ENCODE measurements around the gene MOCS1. TPM values are rescaled to one million over a fixed set of nuclear protein-coding genes. Genes with fewer than 3 reads are reported as not detected.

Gene MOCS1
- total and polyA plus RNA-seq, 3 donors from 2014 or later: 11.8 to 17.9 (median 16.8) TPM

- Histone ChIP-seq H3K27ac (no peak overlapping the region), H3K36me3 (ENCODE audit: low read depth, missing control alignments) (no peaks in the 10 kb centered on the region), H3K4me1 (peaks cover 10% of the 10 kb centered on the region), H3K27me3 (no peaks in the 10 kb centered on the region), H3K4me3 (no peak overlapping the region), H3K9me3 (no peaks in the 10 kb centered on the region)
- 71 to 73% methylated on average over 3 of the region's 3 CpGs for WGBS, 2 donors
- no peak for TF ChIP-seq CTCF (IDR thresholded peaks at IDR 0.05)
- TF ChIP-seq POLR2A (IDR thresholded peaks at IDR 0.05): no peak
- DNase-seq: no peak
- intact Hi-C loops (cut with DNase I; ENCODE audit: low total_unique reads): no loop called here
These were observed 54.7 kb downstream of the MOCS1 start for GRCh38 chr6:39879535-39879934.

GRCh38 chr6:39876826-39877225 lies 57.4 kb downstream of the MOCS1 start:
- intact Hi-C loops (cut with DNase I; ENCODE audit: low total_unique reads): no loop called here
- Histone ChIP-seq H3K4me1 (peaks cover 2% of the 10 kb centered on the region), H3K36me3 (ENCODE audit: low read depth, missing control alignments) (no peaks in the 10 kb centered on the region), H3K9me3 (no peaks in the 10 kb centered on the region), H3K4me3 (no peak overlapping the region), H3K27me3 (no peaks in the 10 kb centered on the region), H3K27ac (no peak overlapping the region)
- WGBS, 2 donors: 75 to 77% methylated on average over 3 of the region's 3 CpGs
- DNase-seq: no peak
- TF ChIP-seq CTCF (IDR thresholded peaks at IDR 0.05) (no peak), POLR2A (IDR thresholded peaks at IDR 0.05) (no peak)

DNA sequence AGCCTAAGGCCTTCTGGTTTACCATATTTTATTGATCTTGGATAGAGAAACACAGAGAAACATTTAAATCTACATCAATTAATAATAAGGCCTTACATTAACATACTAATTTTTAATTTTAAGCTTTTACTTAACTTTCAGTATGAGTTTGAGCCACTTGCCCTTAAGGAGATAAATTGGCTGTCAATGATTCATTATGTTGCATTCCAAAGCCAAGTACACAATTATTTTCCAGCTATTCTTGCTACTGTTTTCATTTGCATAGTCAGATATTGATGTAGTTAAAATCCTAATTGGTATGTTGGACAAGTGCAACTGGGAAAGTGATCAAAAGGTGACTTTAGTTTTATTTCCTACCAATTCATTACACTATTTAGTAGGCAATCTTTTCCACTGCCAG lies 58.2 kb downstream of the MOCS1 start:
- no peaks in the 10 kb centered on the region for H3K4me1 ChIP-seq
- no peak for TF ChIP-seq CTCF (IDR thresholded peaks at IDR 0.05)
- no peak for TF ChIP-seq POLR2A (IDR thresholded peaks at IDR 0.05)
- no peak overlapping the region for H3K27ac ChIP-seq
- no peak overlapping the region for H3K4me3 ChIP-seq
- no peaks in the 10 kb centered on the region for H3K9me3 ChIP-seq
- no peaks in the 10 kb centered on the region for H3K27me3 ChIP-seq
- intact Hi-C loops (cut with DNase I; ENCODE audit: low total_unique reads): no loop called here
- DNase-seq: no peak
- no peaks in the 10 kb centered on the region for H3K36me3 ChIP-seq (ENCODE audit: low read depth, missing control alignments)

- 88 to 91% methylated on average over 3 of the region's 3 CpGs for WGBS, 2 donors
- no peak for DNase-seq
- Histone ChIP-seq H3K4me1 (no peaks in the 10 kb centered on the region), H3K36me3 (ENCODE audit: low read depth, missing control alignments) (no peaks in the 10 kb centered on the region), H3K27ac (no peak overlapping the region), H3K27me3 (no peaks in the 10 kb centered on the region), H3K9me3 (no peaks in the 10 kb centered on the region), H3K4me3 (no peak overlapping the region)
- intact Hi-C loops (cut with DNase I; ENCODE audit: low total_unique reads): no loop called here
- no peak for TF ChIP-seq POLR2A (IDR thresholded peaks at IDR 0.05)
- TF ChIP-seq CTCF (IDR thresholded peaks at IDR 0.05): no peak
These were observed 60.8 kb downstream of the MOCS1 start for GRCh38 chr6:39873439-39873838.

GRCh38 chr6:39870950-39871349 lies 63.3 kb downstream of the MOCS1 start:
- TF ChIP-seq POLR2A (IDR thresholded peaks at IDR 0.05) (no peak), CTCF (IDR thresholded peaks at IDR 0.05) (no peak)
- Histone ChIP-seq H3K27me3 (no peaks in the 10 kb centered on the region), H3K4me1 (no peaks in the 10 kb centered on the region), H3K4me3 (no peak overlapping the region), H3K9me3 (no peaks in the 10 kb centered on the region), H3K27ac (no peak overlapping the region), H3K36me3 (ENCODE audit: low read depth, missing control alignments) (no peaks in the 10 kb centered on the region)
- intact Hi-C loops (cut with DNase I; ENCODE audit: low total_unique reads): no loop called here
- no peak for DNase-seq
- WGBS, 2 donors: 98 to 100% methylated on average over 3 of the region's 3 CpGs
